Adipocyte (in vitro differentiated cells): Measurements from ENCODE around the gene FRZB.
"Not testable (repeated sequence)": the region's sequence is repeated elsewhere in the genome, so short reads cannot be mapped to it uniquely, and the experiment has no call there.

Source experiments
- DNase-seq: peaks from one replicate; pipeline ENCODE4 v3.0.0-alpha.2; 2015; ENCODE audit warnings: low read depth
- H3K27me3 ChIP-seq: replicated peaks from 2 replicates; pipeline ENCODE4 v1.7.0; 2013; ENCODE audit warnings: mild to moderate bottlenecking, low read length, moderate library complexity; ENCODE audit not compliant: control insufficient read depth, insufficient read depth
- H3K36me3 ChIP-seq: 2 replicates; pipeline ENCODE4 v1.7.0; 2013; ENCODE audit warnings: low read length, mild to moderate bottlenecking, moderate library complexity; ENCODE audit not compliant: control insufficient read depth, insufficient read depth, severe bottlenecking
- H3K4me1 ChIP-seq: 2 replicates; pipeline ENCODE4 v1.7.0; 2013; ENCODE audit warnings: mild to moderate bottlenecking, low read length, moderate library complexity; ENCODE audit not compliant: control insufficient read depth, insufficient read depth
- H3K4me3 ChIP-seq: 2 replicates; pipeline ENCODE4 v1.7.0; 2013; ENCODE audit warnings: mild to moderate bottlenecking, low read length, moderate library complexity
- H3K9ac ChIP-seq: 2 replicates; pipeline ENCODE4 v1.7.0; 2013; ENCODE audit warnings: mild to moderate bottlenecking, low read length, moderate library complexity
- H3K9me3 ChIP-seq: 2 replicates; pipeline ENCODE4 v1.7.0; 2013; ENCODE audit warnings: mild to moderate bottlenecking, low read length, moderate library complexity; ENCODE audit not compliant: control insufficient read depth

Gene FRZB

GRCh38 chr2:182887753-182888415 is 21.4 kb upstream of the FRZB start:
- Histone ChIP-seq H3K36me3 (no peaks in the 10 kb centered on the region), H3K9ac (no peak overlapping the region), H3K9me3 (no peaks in the 10 kb centered on the region), H3K27me3 (no peaks in the 10 kb centered on the region), H3K4me3 (no peak overlapping the region), H3K4me1 (peaks cover 37% of the 10 kb centered on the region)
- no peak for DNase-seq

DNA sequence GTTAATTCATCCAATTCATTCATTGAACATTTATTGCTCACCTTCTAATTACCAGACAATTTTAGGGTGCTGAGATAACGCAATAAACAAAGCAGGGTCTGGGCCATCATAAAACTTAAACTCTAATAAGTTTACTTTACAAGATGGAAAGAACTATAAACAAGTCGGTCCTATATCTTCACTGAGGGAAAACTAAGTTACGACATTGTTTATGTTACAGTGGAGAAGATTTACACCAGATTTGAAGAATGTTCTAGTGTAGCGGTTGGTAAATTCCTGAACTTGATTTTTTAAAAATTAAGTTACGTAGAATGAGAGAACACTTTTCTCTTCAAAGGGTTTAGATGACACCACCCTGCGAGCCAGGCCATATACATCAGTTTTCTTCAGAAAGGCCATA is 20.7 kb upstream of the FRZB start:
- Histone ChIP-seq H3K9me3 (no peaks in the 10 kb centered on the region), H3K9ac (no peak overlapping the region), H3K27me3 (no peaks in the 10 kb centered on the region), H3K4me1 (peaks cover 39% of the 10 kb centered on the region), H3K4me3 (peak overlapping the region; percentile 57), H3K36me3 (no peaks in the 10 kb centered on the region)
- DNase-seq, result peak; percentile 33

- Histone ChIP-seq H3K36me3 (no peaks in the 10 kb centered on the region), H3K9ac (no peak overlapping the region), H3K9me3 (no peaks in the 10 kb centered on the region), H3K27me3 (no peaks in the 10 kb centered on the region), H3K4me3 (no peak overlapping the region), H3K4me1 (peaks cover 30% of the 10 kb centered on the region)
- no peak for DNase-seq
Measured at GRCh38 chr2:182885771-182886170, 19.3 kb upstream of the FRZB start.

DNA sequence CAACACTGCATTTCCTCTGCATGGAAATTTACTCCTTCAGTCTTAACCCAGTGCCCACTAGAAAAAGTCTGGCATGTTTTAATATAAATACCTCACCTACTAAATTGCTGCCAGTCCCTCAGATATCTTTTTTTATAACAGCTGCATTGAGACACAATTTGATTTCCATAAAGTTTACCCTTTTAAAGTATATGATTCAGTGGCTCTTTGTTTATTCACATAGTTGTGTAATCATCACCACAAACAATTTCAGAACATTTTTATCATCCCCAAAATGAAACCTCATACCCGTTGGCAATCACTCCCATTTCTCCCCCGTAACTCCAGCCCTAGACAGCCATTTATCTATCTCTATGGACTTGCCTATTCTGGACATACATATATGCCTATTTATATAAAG is 17.0 kb upstream of the FRZB start:
- no peak overlapping the region for H3K4me3 ChIP-seq
- peak; percentile 55 for DNase-seq
- H3K9me3 ChIP-seq, result no peaks in the 10 kb centered on the region
- no peaks in the 10 kb centered on the region for H3K36me3 ChIP-seq
- no peaks in the 10 kb centered on the region for H3K27me3 ChIP-seq
- no peak overlapping the region for H3K9ac ChIP-seq
- H3K4me1 ChIP-seq, result peaks cover 29% of the 10 kb centered on the region

DNA sequence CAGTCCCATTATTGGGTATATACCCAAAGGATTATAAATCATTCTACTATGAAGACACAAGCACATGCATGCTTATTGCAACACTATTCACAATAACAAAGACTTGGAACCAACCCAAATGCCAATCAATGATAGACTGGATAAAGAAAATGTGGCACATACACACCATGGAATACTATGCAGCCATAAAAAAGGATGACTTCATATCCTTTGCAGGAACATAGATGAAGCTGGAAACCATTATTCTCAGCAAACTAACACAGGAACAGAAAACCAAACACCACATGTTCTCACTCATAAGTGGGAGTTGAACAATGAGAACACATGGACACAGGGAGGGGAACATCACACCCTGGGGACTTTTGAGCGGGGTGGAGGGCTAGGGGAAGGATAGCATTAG is 13.7 kb upstream of the FRZB start:
- not testable (repeated sequence) for H3K4me3 ChIP-seq, H3K27me3 ChIP-seq, H3K36me3 ChIP-seq, DNase-seq, H3K9ac ChIP-seq, H3K9me3 ChIP-seq
- peaks cover 12% of the 10 kb centered on the region for H3K4me1 ChIP-seq

DNA sequence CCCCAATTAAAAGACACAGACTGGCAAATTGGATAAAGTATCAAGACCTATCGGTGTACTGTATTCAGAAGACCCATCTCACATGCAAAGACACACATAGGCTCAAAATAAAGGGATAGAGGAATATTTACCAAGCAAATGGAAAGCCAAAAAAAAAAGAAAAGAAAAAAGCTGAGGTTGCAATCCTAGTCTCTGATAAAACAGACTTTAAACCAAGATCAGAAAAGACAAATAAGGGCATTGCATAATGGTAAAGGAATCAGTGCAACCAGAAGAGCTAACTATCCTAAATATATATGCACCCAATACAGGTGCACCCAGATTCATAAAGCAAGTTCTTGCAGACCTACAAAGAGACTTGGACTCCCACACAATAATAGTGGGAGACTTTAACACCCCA is 10.2 kb upstream of the FRZB start:
- H3K27me3 ChIP-seq, H3K9me3 ChIP-seq, H3K9ac ChIP-seq, DNase-seq, H3K36me3 ChIP-seq, H3K4me1 ChIP-seq, H3K4me3 ChIP-seq: not testable (repeated sequence)

DNA sequence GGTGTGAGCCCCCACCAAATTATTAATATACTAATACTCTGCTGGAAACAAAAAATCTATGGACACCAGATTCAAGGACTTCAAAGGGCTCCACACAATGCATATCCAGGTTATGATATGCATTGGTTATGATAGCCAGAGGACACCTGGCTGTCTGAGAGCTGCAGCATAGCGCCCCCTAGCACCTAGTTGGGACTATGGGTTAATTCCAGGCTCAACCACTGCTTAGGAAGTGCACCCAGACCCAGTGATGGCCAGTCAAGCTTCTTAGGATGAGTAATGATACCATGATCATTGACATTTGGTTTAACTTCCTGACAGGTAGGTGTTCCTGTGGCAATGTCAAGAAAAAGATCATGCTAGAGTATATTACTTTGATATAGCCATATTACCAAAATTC is 3.8 kb upstream of the FRZB start:
- H3K4me3 ChIP-seq, result no peak overlapping the region
- no peak for DNase-seq
- H3K4me1 ChIP-seq, result no peaks in the 10 kb centered on the region
- H3K36me3 ChIP-seq, result no peaks in the 10 kb centered on the region
- peaks cover 3% of the 10 kb centered on the region for H3K9me3 ChIP-seq
- no peak overlapping the region for H3K9ac ChIP-seq
- H3K27me3 ChIP-seq, result no peaks in the 10 kb centered on the region

GRCh38 chr2:182868054-182868796 is 1.8 kb upstream of the FRZB start:
- no peak for DNase-seq
- no peak overlapping the region for H3K9ac ChIP-seq
- H3K4me3 ChIP-seq, result no peak overlapping the region

GRCh38 chr2:182867426-182868053 is 1.1 kb upstream of the FRZB start:
- H3K27me3 ChIP-seq, result no peaks in the 10 kb centered on the region
- peak overlapping the region; percentile 78 for H3K9ac ChIP-seq
- no peaks in the 10 kb centered on the region for H3K9me3 ChIP-seq
- H3K36me3 ChIP-seq, result no peaks in the 10 kb centered on the region
- no peaks in the 10 kb centered on the region for H3K4me1 ChIP-seq
- no peak for DNase-seq
- H3K4me3 ChIP-seq, result peak overlapping the region; percentile 84

More at GRCh38 chr2:182868054-182868796, 1.8 kb upstream of the FRZB start:
- no peaks in the 10 kb centered on the region for H3K4me1 ChIP-seq
- H3K27me3 ChIP-seq, result no peaks in the 10 kb centered on the region
- H3K36me3 ChIP-seq, result no peaks in the 10 kb centered on the region
- no peaks in the 10 kb centered on the region for H3K9me3 ChIP-seq

GRCh38 chr2:182866095-182866460 is 359 bp downstream of the FRZB start:
- Histone ChIP-seq H3K4me3 (peak overlapping the region; percentile 84), H3K9ac (peak overlapping the region; percentile 78), H3K27me3 (no peaks in the 10 kb centered on the region), H3K9me3 (no peaks in the 10 kb centered on the region), H3K36me3 (no peaks in the 10 kb centered on the region), H3K4me1 (peaks cover 7% of the 10 kb centered on the region)
- peak; percentile 22 for DNase-seq

- Histone ChIP-seq H3K9ac (no peak overlapping the region), H3K4me3 (no peak overlapping the region), H3K9me3 (no peaks in the 10 kb centered on the region), H3K4me1 (peaks cover 7% of the 10 kb centered on the region), H3K36me3 (no peaks in the 10 kb centered on the region), H3K27me3 (no peaks in the 10 kb centered on the region)
- DNase-seq, result no peak
Measured at GRCh38 chr2:182864949-182865570, 1.4 kb downstream of the FRZB start.
